ENCODE data around the gene PITRM1. TPM values are rescaled to one million over a fixed set of nuclear protein-coding genes. Genes with fewer than 3 reads are reported as not detected.

PITRM1 gene
- total RNA-seq, 1 donor from 2014 or later = 80.4 TPM

DNA sequence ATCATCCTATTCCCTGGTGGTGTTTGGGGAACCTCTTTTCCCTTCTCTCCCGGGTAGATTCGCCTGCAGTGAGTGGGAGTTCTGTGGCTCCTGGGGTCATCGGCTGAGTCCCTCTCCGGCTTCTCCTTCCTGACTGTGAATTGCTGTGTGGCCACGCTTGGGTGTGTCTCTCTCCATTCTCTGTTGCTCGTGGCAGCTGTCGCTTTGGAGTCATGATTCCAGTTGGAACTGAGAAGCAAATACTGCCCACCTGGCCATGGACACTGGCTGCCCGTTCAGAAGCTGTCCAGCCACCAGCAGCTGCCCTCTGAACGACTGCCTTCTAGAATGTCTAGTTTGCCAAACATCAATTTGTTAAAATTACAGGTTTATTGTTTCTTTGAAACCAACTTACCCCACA, 23.1 kb upstream of the PITRM1 start:
- H3K9me3 Mint-ChIP-seq (ENCODE audit: unreplicated experiment) = peaks cover 2% of the 10 kb centered on the region
- H3K4me3 ChIP-seq (ENCODE audit: insufficient read depth, low read depth, low read length) = no peak overlapping the region
- no peaks in the 10 kb centered on the region for H3K36me3 ChIP-seq (ENCODE audit: insufficient read depth, low read length)
- TF ChIP-seq, protein P1, sequence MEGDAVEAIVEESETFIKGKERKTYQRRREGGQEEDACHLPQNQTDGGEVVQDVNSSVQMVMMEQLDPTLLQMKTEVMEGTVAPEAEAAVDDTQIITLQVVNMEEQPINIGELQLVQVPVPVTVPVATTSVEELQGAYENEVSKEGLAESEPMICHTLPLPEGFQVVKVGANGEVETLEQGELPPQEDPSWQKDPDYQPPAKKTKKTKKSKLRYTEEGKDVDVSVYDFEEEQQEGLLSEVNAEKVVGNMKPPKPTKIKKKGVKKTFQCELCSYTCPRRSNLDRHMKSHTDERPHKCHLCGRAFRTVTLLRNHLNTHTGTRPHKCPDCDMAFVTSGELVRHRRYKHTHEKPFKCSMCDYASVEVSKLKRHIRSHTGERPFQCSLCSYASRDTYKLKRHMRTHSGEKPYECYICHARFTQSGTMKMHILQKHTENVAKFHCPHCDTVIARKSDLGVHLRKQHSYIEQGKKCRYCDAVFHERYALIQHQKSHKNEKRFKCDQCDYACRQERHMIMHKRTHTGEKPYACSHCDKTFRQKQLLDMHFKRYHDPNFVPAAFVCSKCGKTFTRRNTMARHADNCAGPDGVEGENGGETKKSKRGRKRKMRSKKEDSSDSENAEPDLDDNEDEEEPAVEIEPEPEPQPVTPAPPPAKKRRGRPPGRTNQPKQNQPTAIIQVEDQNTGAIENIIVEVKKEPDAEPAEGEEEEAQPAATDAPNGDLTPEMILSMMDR (IDR thresholded peaks at IDR 0.05; ENCODE audit: insufficient read depth, low read depth, low read length) = no peak
- TF ChIP-seq EZH2 (IDR thresholded peaks at IDR 0.05; ENCODE audit: insufficient read depth, low read length) = no peak
- no peak overlapping the region for H3K4me2 ChIP-seq (ENCODE audit: low read length)
- no peaks in the 10 kb centered on the region for H3K27me3 Mint-ChIP-seq (ENCODE audit: low read depth, unreplicated experiment)
- peaks cover 38% of the 10 kb centered on the region for H3K4me1 Mint-ChIP-seq (ENCODE audit: low read depth, unreplicated experiment)
- no peak overlapping the region for H3K27ac ChIP-seq (ENCODE audit: low read depth, low read length)
- H3K79me2 ChIP-seq (ENCODE audit: insufficient read depth, low read length) = no peaks in the 10 kb centered on the region
- H3K4me3 Mint-ChIP-seq (ENCODE audit: unreplicated experiment) = no peak overlapping the region
- H4K20me1 ChIP-seq (ENCODE audit: insufficient read depth, low read length) = no peaks in the 10 kb centered on the region
- H3K27ac Mint-ChIP-seq (ENCODE audit: unreplicated experiment) = peak overlapping the region; percentile 16
- H3K9me3 ChIP-seq (ENCODE audit: insufficient read depth, low read depth, low read length) = no peaks in the 10 kb centered on the region
- no peak for DNase-seq (ENCODE audit: low read depth)
- peaks cover 4% of the 10 kb centered on the region for H3K27me3 ChIP-seq (ENCODE audit: insufficient read depth, low read length)
- H3K9ac ChIP-seq (ENCODE audit: low read length) = no peak overlapping the region
- FAIRE-seq = no peak
- H3K4me1 ChIP-seq (ENCODE audit: insufficient read depth, low read length) = peaks cover 18% of the 10 kb centered on the region
- no peaks in the 10 kb centered on the region for H3K36me3 Mint-ChIP-seq (ENCODE audit: low read depth, unreplicated experiment)
- no peak overlapping the region for H2AFZ ChIP-seq (ENCODE audit: low read depth, low read length)

DNA sequence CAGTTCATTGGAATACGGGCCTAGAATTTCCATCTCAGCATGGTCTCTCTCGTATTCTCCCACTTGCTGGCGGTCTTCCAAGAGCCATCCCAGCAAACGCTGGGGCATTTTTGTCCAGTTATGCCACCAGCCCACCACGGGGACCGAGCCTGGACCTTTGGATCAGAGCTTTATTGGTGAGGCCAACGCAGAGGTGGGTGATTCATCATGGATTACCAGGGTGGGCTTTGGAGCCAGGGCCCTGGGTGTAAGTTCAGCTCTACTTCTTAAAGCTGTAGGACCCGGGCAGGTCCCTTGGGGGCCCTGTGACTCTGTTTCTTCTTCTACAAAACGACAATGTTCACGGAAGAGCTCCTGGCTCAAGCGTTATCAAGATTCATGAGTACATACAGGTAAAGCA, 22.7 kb upstream of the PITRM1 start:
- Histone ChIP-seq H3K36me3 (ENCODE audit: insufficient read depth, low read length) (no peaks in the 10 kb centered on the region), H3K79me2 (ENCODE audit: insufficient read depth, low read length) (no peaks in the 10 kb centered on the region), H3K4me2 (ENCODE audit: low read length) (no peak overlapping the region), H3K27me3 (ENCODE audit: insufficient read depth, low read length) (peaks cover 4% of the 10 kb centered on the region), H2AFZ (ENCODE audit: low read depth, low read length) (no peak overlapping the region), H3K9me3 (ENCODE audit: insufficient read depth, low read depth, low read length) (no peaks in the 10 kb centered on the region), H3K4me1 (ENCODE audit: insufficient read depth, low read length) (peaks cover 18% of the 10 kb centered on the region), H3K9ac (ENCODE audit: low read length) (no peak overlapping the region), H3K27ac (ENCODE audit: low read depth, low read length) (no peak overlapping the region), H3K4me3 (ENCODE audit: insufficient read depth, low read depth, low read length) (no peak overlapping the region), H4K20me1 (ENCODE audit: insufficient read depth, low read length) (no peaks in the 10 kb centered on the region)
- Mint-ChIP-seq H3K36me3 (ENCODE audit: low read depth, unreplicated experiment) (no peaks in the 10 kb centered on the region), H3K27ac (ENCODE audit: unreplicated experiment) (peak overlapping the region; percentile 16), H3K4me1 (ENCODE audit: low read depth, unreplicated experiment) (peaks cover 35% of the 10 kb centered on the region), H3K27me3 (ENCODE audit: low read depth, unreplicated experiment) (no peaks in the 10 kb centered on the region), H3K4me3 (ENCODE audit: unreplicated experiment) (no peak overlapping the region), H3K9me3 (ENCODE audit: unreplicated experiment) (peaks cover 2% of the 10 kb centered on the region)
- no peak for FAIRE-seq
- no peak for DNase-seq (ENCODE audit: low read depth)
- TF ChIP-seq EZH2 (IDR thresholded peaks at IDR 0.05; ENCODE audit: insufficient read depth, low read length) = no peak
- TF ChIP-seq, protein P1 (IDR thresholded peaks at IDR 0.05; ENCODE audit: insufficient read depth, low read depth, low read length) = no peak

DNA sequence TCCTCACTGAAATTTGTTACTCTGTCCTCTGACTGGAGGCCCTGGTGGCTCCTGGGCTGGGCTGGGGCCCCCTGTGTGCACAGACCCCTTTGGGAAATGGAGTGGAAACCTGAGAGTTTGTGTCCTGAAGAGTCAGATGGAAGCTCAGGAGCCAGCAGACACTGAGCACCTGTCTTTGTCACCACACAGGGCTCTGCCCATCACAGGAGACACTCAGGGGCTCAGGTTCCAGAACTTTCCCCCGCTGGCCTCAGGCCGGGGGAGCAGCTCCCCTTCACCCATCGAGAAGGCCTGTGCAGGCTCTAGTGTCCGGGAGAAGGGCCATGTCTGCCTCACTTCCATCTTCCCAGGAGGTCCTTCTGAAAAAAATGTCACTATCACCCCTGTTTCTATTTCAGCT, 22.3 kb upstream of the PITRM1 start:
- Mint-ChIP-seq H3K36me3 (ENCODE audit: low read depth, unreplicated experiment) (no peaks in the 10 kb centered on the region), H3K27ac (ENCODE audit: unreplicated experiment) (peak overlapping the region; percentile 83), H3K4me1 (ENCODE audit: low read depth, unreplicated experiment) (peaks cover 35% of the 10 kb centered on the region), H3K27me3 (ENCODE audit: low read depth, unreplicated experiment) (peaks cover 2% of the 10 kb centered on the region), H3K4me3 (ENCODE audit: unreplicated experiment) (no peak overlapping the region), H3K9me3 (ENCODE audit: unreplicated experiment) (peaks cover 2% of the 10 kb centered on the region)
- FAIRE-seq (no peak), DNase-seq (ENCODE audit: low read depth) (no peak)
- Histone ChIP-seq H2AFZ (ENCODE audit: low read depth, low read length) (no peak overlapping the region), H3K9me3 (ENCODE audit: insufficient read depth, low read depth, low read length) (no peaks in the 10 kb centered on the region), H3K4me1 (ENCODE audit: insufficient read depth, low read length) (peaks cover 18% of the 10 kb centered on the region), H3K79me2 (ENCODE audit: insufficient read depth, low read length) (no peaks in the 10 kb centered on the region), H3K27me3 (ENCODE audit: insufficient read depth, low read length) (peaks cover 4% of the 10 kb centered on the region), H4K20me1 (ENCODE audit: insufficient read depth, low read length) (no peaks in the 10 kb centered on the region), H3K9ac (ENCODE audit: low read length) (no peak overlapping the region), H3K27ac (ENCODE audit: low read depth, low read length) (no peak overlapping the region), H3K4me3 (ENCODE audit: insufficient read depth, low read depth, low read length) (no peak overlapping the region), H3K36me3 (ENCODE audit: insufficient read depth, low read length) (no peaks in the 10 kb centered on the region), H3K4me2 (ENCODE audit: low read length) (no peak overlapping the region)
- no peak for TF ChIP-seq EZH2 (IDR thresholded peaks at IDR 0.05; ENCODE audit: insufficient read depth, low read length)

Data from astrocyte (in vitro differentiated cells and primary cell).